Glomerular endothelial cell (primary cell): ENCODE data around the gene DSTN. TPM values are rescaled to one million over a fixed set of nuclear protein-coding genes. Genes with fewer than 3 reads are reported as not detected.

Experiments
- DNase-seq: peaks from one replicate; pipeline ENCODE4 v3.0.0-alpha.2; 2011; ENCODE audit warnings: low read depth, low spot score; ENCODE audit errors: extremely low read depth
- total RNA-seq: library from RNA; depleted of rRNA; stranded (reverse); fragments of >200 nt; gene quantifications from 2 replicates; pipeline ENCODE4 v1.2.3, GENCODE V29; 2015

The DSTN gene
- total RNA-seq, 1 donor from 2014 or later, result 286 TPM

GRCh38 chr20:17635332-17636244, 65.7 kb downstream of the DSTN start:
- no peak for DNase-seq

- DNase-seq, result no peak
These were observed 66.9 kb downstream of the DSTN start for GRCh38 chr20:17636523-17637412.

- DNase-seq, result no peak
These were observed 67.5 kb downstream of the DSTN start for GRCh38 chr20:17637413-17637780.

GRCh38 chr20:17637985-17638640, 68.2 kb downstream of the DSTN start:
- DNase-seq, result no peak

- no peak for DNase-seq
These were observed 69.0 kb downstream of the DSTN start for GRCh38 chr20:17638835-17639407.

- DNase-seq, result no peak
These were observed 70.4 kb downstream of the DSTN start for GRCh38 chr20:17640146-17640874.

- no peak for DNase-seq
These were observed 71.1 kb downstream of the DSTN start for GRCh38 chr20:17640875-17641378.

- no peak for DNase-seq
These were observed 71.7 kb downstream of the DSTN start for GRCh38 chr20:17641520-17641964.

GRCh38 chr20:17641993-17642392, 72.1 kb downstream of the DSTN start:
- no peak for DNase-seq

- no peak for DNase-seq
These were observed 72.8 kb downstream of the DSTN start for GRCh38 chr20:17642404-17643269.

- DNase-seq, result no peak
These were observed 73.8 kb downstream of the DSTN start for GRCh38 chr20:17643531-17644188.

GRCh38 chr20:17644451-17644850, 74.6 kb downstream of the DSTN start:
- DNase-seq, result no peak

GRCh38 chr20:17645010-17645409, 75.1 kb downstream of the DSTN start:
- no peak for DNase-seq

- DNase-seq, result no peak
These were observed 75.8 kb downstream of the DSTN start for GRCh38 chr20:17645546-17646208.

GRCh38 chr20:17646209-17646960, 76.5 kb downstream of the DSTN start:
- DNase-seq, result no peak

- DNase-seq, result no peak
These were observed 77.1 kb downstream of the DSTN start for GRCh38 chr20:17646961-17647301.
